Panc1 (cell line): Measurements from ENCODE around the gene CEP85L.

Source experiments
- CTCF ChIP-seq: fragments of 450-650 bp; IDR thresholded peaks from 2 replicates; pipeline ENCODE4 v1.5.1; 2017; ENCODE audit warnings: mild to moderate bottlenecking
- POLR2AphosphoS5 ChIP-seq: IDR thresholded peaks from 2 replicates; pipeline ENCODE4 v1.6.1; 2012; ENCODE audit warnings: mild to moderate bottlenecking, low read depth, low read length, moderate library complexity
- SIN3A ChIP-seq: IDR thresholded peaks from 2 replicates; pipeline ENCODE4 v1.6.1; 2012; ENCODE audit warnings: low read depth, mild to moderate bottlenecking, low read length, moderate library complexity, borderline replicate concordance; ENCODE audit not compliant: insufficient read depth
- TCF7L2 ChIP-seq: IDR thresholded peaks from 2 replicates; pipeline ENCODE4 v1.6.1; 2011; ENCODE audit warnings: mild to moderate bottlenecking, low read depth, low read length, inconsistent platforms
- TF ChIP-seq, protein P1 (sequence below), 2 experiments: IDR thresholded peaks; 2 replicates each; pipeline ENCODE4 v1.6.1; 2011 to 2012; ENCODE audit warnings: low read depth in 2 of 2, control low read depth in 1 of 2, low read length in 1 of 2, mild to moderate bottlenecking in 1 of 2, moderate library complexity in 1 of 2; ENCODE audit not compliant: insufficient read depth in 1 of 2

- TF ChIP-seq CTCF (no peak), POLR2AphosphoS5 (no peak), SIN3A (no peak), TCF7L2 (no peak)
- TF ChIP-seq, protein P1, sequence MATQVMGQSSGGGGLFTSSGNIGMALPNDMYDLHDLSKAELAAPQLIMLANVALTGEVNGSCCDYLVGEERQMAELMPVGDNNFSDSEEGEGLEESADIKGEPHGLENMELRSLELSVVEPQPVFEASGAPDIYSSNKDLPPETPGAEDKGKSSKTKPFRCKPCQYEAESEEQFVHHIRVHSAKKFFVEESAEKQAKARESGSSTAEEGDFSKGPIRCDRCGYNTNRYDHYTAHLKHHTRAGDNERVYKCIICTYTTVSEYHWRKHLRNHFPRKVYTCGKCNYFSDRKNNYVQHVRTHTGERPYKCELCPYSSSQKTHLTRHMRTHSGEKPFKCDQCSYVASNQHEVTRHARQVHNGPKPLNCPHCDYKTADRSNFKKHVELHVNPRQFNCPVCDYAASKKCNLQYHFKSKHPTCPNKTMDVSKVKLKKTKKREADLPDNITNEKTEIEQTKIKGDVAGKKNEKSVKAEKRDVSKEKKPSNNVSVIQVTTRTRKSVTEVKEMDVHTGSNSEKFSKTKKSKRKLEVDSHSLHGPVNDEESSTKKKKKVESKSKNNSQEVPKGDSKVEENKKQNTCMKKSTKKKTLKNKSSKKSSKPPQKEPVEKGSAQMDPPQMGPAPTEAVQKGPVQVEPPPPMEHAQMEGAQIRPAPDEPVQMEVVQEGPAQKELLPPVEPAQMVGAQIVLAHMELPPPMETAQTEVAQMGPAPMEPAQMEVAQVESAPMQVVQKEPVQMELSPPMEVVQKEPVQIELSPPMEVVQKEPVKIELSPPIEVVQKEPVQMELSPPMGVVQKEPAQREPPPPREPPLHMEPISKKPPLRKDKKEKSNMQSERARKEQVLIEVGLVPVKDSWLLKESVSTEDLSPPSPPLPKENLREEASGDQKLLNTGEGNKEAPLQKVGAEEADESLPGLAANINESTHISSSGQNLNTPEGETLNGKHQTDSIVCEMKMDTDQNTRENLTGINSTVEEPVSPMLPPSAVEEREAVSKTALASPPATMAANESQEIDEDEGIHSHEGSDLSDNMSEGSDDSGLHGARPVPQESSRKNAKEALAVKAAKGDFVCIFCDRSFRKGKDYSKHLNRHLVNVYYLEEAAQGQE (IDR thresholded peaks at IDR 0.05; ENCODE audit: insufficient read depth in 1 of 2, low read depth in 2 of 2, low read length in 1 of 2): no peak
These were observed 48.0 kb downstream of the CEP85L start for GRCh38 chr6:118603372-118603771.
